Keratinocyte (primary cell): ENCODE measurements around the gene SCRN2.

Experiments used
- EZH2 ChIP-seq: IDR thresholded peaks from one replicate; pipeline ENCODE4 v1.6.1; 2012; ENCODE audit warnings: inconsistent platforms, mild to moderate bottlenecking, low read length, moderate library complexity
- TF ChIP-seq, protein P1 (sequence below), 3 experiments: IDR thresholded peaks in 1 of 3; conservative IDR thresholded peaks in 1 of 3; optimal IDR thresholded peaks in 1 of 3; 2 replicates in 2 of 3; 3 replicates in 1 of 3; pipeline versions ENCODE3 to v1.5.1; 2011; ENCODE audit warnings: low read length in 3 of 3, mild to moderate bottlenecking in 3 of 3, moderate library complexity in 2 of 3, control low read depth in 1 of 3, inconsistent platforms in 1 of 3; ENCODE audit not compliant: insufficient read depth in 2 of 3; ENCODE audit errors: extremely low read depth in 1 of 3

DNA sequence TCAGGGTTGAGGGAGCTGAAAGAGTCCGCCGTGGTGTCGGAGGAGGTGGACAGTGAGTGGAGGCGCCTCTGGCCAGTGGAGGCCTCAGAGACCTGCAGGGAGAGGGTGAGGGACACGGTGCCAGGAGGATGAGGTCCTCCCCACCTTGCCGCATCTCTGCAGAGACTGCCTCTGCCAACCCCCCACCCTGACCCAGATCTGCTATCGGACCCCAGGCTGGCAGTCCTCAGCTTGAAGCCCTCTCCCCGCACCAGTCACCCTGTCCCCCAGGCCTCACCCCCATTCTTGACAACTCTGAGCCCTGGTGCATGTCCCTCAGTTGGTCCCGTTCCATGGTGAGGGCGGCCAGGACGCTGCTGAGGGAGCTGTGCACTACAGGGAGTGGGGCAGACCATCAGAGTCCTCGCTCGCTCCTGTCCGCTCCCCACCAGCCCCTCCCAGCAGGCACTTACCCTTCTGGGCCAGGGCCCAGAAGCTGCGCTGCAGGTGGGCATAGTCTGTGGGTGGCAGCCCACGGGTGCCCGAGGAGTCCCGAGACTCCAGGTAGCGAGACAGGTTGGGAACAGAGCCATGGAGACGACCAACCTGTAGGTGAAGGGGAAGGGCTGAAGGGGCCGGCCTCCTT lies 24.9 kb downstream of the SCRN2 start:
- TF ChIP-seq EZH2: no peak
- TF ChIP-seq, protein P1, sequence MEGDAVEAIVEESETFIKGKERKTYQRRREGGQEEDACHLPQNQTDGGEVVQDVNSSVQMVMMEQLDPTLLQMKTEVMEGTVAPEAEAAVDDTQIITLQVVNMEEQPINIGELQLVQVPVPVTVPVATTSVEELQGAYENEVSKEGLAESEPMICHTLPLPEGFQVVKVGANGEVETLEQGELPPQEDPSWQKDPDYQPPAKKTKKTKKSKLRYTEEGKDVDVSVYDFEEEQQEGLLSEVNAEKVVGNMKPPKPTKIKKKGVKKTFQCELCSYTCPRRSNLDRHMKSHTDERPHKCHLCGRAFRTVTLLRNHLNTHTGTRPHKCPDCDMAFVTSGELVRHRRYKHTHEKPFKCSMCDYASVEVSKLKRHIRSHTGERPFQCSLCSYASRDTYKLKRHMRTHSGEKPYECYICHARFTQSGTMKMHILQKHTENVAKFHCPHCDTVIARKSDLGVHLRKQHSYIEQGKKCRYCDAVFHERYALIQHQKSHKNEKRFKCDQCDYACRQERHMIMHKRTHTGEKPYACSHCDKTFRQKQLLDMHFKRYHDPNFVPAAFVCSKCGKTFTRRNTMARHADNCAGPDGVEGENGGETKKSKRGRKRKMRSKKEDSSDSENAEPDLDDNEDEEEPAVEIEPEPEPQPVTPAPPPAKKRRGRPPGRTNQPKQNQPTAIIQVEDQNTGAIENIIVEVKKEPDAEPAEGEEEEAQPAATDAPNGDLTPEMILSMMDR (optimal IDR thresholded peaks at IDR 0.05 in 1 of 3, IDR thresholded peaks at IDR 0.05 in 1 of 3, conservative IDR thresholded peaks at IDR 0.05 in 1 of 3; ENCODE audit: extremely low read depth in 1 of 3, insufficient read depth in 2 of 3, low read length in 3 of 3): no peak
